ENCODE data around the gene ATXN1. TPM values are rescaled to one million over a fixed set of nuclear protein-coding genes. Genes with fewer than 3 reads are reported as not detected.

ATXN1 gene
- polyA plus RNA-seq, 6 donors from 2014 or later, result 0.14 to 1.2 (median 0.60) TPM; not detected in 1

DNA sequence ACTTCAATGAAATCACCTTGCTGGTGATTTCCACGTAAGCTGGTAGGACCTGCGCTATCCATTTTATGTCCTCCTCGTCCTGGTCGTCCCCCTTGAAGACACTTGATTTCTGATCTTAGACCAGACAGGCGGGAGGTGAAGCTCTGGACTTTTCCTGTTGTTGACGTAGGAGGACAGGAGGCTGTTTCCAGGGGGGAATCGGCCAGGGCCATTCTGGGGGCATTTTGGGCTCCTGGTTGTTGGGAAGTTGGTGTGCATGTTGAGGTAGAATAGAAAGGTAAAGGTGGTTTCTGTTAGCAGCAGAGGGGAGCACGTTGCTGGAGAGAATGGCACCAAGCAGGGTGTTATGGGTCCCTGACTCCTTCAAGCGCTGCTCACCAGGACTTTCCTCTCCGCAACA is 466.9 kb downstream of the ATXN1 start:
- no peak overlapping the region for H3K4me3 Mint-ChIP-seq
- H3K9me3 Mint-ChIP-seq, result no peaks in the 10 kb centered on the region
- no peaks in the 10 kb centered on the region for H3K36me3 Mint-ChIP-seq
- ATAC-seq (ENCODE audit: low read depth in 2 of 2) (no peak), DNase-seq (no peak)
- H3K4me1 Mint-ChIP-seq, result no peaks in the 10 kb centered on the region
- H3K27ac Mint-ChIP-seq, result no peak overlapping the region
- peaks cover 5 to 7% (median 5%) of the 10 kb centered on the region in 3 donors for H3K27me3 Mint-ChIP-seq

DNA sequence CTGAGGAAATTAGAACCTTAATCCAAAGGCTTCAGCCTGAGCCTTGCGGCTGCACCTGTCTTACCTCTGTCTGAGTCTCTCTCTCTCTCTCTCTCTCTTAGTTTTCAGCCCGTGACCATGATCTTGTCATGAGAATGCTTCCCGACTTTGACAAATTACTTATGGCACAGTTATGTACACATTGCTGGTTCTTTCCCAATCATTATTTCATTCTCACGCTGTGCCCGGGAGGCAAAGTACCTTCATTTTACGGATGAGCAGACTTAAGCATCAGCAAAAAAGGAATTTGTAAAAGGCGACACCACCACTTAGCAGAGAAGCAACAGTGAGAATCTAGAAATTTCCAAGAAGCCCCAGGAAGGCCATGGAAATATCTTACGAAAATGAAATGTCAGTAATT is 468.3 kb downstream of the ATXN1 start:
- DNase-seq (no peak), ATAC-seq (ENCODE audit: low read depth in 2 of 2) (no peak)
- Mint-ChIP-seq H3K4me1 (no peaks in the 10 kb centered on the region), H3K36me3 (no peaks in the 10 kb centered on the region), H3K9me3 (no peaks in the 10 kb centered on the region), H3K27me3 (peaks cover 5 to 7% (median 5%) of the 10 kb centered on the region in 3 donors), H3K4me3 (no peak overlapping the region), H3K27ac (no peak overlapping the region)

- Mint-ChIP-seq H3K4me3 (no peak overlapping the region), H3K27ac (no peak overlapping the region), H3K4me1 (no peaks in the 10 kb centered on the region), H3K9me3 (no peaks in the 10 kb centered on the region), H3K36me3 (no peaks in the 10 kb centered on the region), H3K27me3 (peaks cover 5 to 7% (median 5%) of the 10 kb centered on the region in 3 donors)
- ATAC-seq (ENCODE audit: low read depth in 2 of 2) (no peak), DNase-seq (no peak)
Measured at GRCh38 chr6:16292432-16292831, 468.8 kb downstream of the ATXN1 start.

GRCh38 chr6:16291739-16292138 is 469.5 kb downstream of the ATXN1 start:
- Mint-ChIP-seq H3K36me3 (no peaks in the 10 kb centered on the region), H3K4me3 (no peak overlapping the region), H3K4me1 (no peaks in the 10 kb centered on the region), H3K9me3 (no peaks in the 10 kb centered on the region), H3K27ac (no peak overlapping the region), H3K27me3 (peaks cover 5 to 7% (median 5%) of the 10 kb centered on the region in 3 donors)
- DNase-seq (no peak), ATAC-seq (ENCODE audit: low read depth in 2 of 2) (no peak)

GRCh38 chr6:16288163-16288562 is 473.1 kb downstream of the ATXN1 start:
- Mint-ChIP-seq H3K4me3 (no peak overlapping the region), H3K9me3 (no peaks in the 10 kb centered on the region), H3K36me3 (no peaks in the 10 kb centered on the region), H3K27me3 (peaks cover 0 to 14% (median 5%) of the 10 kb centered on the region in 3 donors), H3K27ac (no peak overlapping the region), H3K4me1 (no peaks in the 10 kb centered on the region)
- ATAC-seq (ENCODE audit: low read depth in 2 of 2), result no peak
- DNase-seq, result no peak

DNA sequence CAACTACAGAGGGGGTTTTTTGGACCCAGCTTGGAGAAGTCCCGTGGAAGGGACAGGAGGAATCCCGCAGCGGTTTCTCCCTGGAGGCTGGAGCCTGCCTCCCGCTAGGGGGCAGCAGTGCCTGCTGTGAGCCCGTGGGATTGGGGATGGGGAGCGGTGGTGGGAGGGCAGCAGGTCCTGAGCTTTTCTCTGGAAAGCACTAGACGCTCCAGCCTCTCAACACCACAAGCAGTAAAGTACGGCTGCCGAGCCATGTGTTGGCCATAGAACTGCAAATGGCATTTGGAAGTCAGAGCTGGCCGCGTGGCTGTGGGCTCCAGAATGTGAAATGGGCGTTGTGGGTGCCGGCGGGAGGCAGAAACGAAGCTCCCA is 475.1 kb downstream of the ATXN1 start:
- DNase-seq, result no peak
- Mint-ChIP-seq H3K36me3 (no peaks in the 10 kb centered on the region), H3K27ac (no peak overlapping the region), H3K27me3 (peaks cover 0 to 14% (median 5%) of the 10 kb centered on the region in 3 donors), H3K4me3 (no peak overlapping the region), H3K9me3 (no peaks in the 10 kb centered on the region), H3K4me1 (no peaks in the 10 kb centered on the region)
- ATAC-seq (ENCODE audit: low read depth in 2 of 2), result no peak

- Mint-ChIP-seq H3K4me1 (no peaks in the 10 kb centered on the region), H3K9me3 (no peaks in the 10 kb centered on the region), H3K4me3 (no peak overlapping the region), H3K36me3 (no peaks in the 10 kb centered on the region), H3K27me3 (peaks cover 0 to 13% (median 5%) of the 10 kb centered on the region in 3 donors), H3K27ac (peak overlapping the region in 1 of 6 donors; percentile 2)
- ATAC-seq (ENCODE audit: low read depth in 2 of 2) (no peak), DNase-seq (no peak)
Measured at GRCh38 chr6:16285467-16286150, 475.7 kb downstream of the ATXN1 start.

GRCh38 chr6:16284472-16284871 is 476.8 kb downstream of the ATXN1 start:
- no peak overlapping the region for H3K4me3 Mint-ChIP-seq
- peaks cover 0 to 9% (median 0%) of the 10 kb centered on the region in 3 donors for H3K27me3 Mint-ChIP-seq
- H3K9me3 Mint-ChIP-seq, result no peaks in the 10 kb centered on the region
- no peaks in the 10 kb centered on the region for H3K4me1 Mint-ChIP-seq
- no peaks in the 10 kb centered on the region for H3K36me3 Mint-ChIP-seq
- H3K27ac Mint-ChIP-seq, result peak overlapping the region in 1 of 6 donors; percentile 38
- DNase-seq, result no peak
- ATAC-seq (ENCODE audit: low read depth in 2 of 2), result no peak

DNA sequence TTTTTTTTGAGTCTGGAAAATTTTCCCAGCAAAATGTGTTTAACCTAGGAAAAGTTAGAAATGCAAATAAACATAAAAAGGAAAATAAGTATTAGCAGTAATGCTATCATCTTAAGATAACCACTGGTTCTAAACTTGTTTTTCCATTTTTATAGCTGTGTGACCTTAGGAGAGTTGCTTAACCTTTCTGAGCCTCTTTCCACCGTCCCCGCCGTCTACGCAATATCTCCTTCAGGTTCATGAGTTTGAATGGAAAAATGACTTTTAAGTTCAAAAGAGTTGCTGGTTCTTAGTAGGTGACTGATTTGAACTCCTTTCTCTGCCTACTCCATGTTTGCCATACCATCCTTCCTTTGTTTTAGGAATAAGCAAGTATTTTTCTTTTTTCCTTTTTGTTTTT is 478.9 kb downstream of the ATXN1 start:
- Mint-ChIP-seq H3K9me3 (no peaks in the 10 kb centered on the region), H3K4me3 (no peak overlapping the region), H3K4me1 (peaks cover 0 to 3% (median 0%) of the 10 kb centered on the region in 3 donors), H3K36me3 (no peaks in the 10 kb centered on the region), H3K27me3 (peaks cover 0 to 18% (median 0%) of the 10 kb centered on the region in 3 donors), H3K27ac (no peak overlapping the region)
- DNase-seq, result no peak
- ATAC-seq (ENCODE audit: low read depth in 2 of 2), result no peak

DNA sequence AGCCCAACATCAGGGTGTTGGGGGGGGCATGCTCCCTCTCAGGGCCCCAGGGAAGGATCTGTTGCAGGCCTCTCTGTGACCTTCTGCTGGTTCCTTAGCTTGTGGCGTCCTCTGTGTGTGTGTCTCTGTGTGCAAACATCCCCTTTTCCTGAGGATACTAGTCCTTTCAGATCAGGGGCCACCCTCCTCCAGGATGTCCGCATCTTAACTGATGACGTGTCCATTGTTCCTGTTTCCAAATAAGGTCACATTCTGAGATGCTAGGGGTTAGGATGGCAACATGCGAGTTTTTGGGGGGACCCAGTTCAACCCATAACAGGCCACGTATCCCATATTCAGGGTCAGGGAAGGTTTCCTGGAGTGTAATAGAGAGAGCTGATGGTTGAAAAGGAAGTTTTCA is 482.0 kb downstream of the ATXN1 start:
- DNase-seq, result no peak
- Mint-ChIP-seq H3K27me3 (peaks cover 0 to 12% (median 0%) of the 10 kb centered on the region in 3 donors), H3K27ac (no peak overlapping the region), H3K4me1 (peaks cover 0 to 3% (median 0%) of the 10 kb centered on the region in 3 donors), H3K36me3 (no peaks in the 10 kb centered on the region), H3K9me3 (peaks cover 0 to 4% (median 0%) of the 10 kb centered on the region in 7 donors), H3K4me3 (no peak overlapping the region)
- no peak for ATAC-seq (ENCODE audit: low read depth in 2 of 2)

- Mint-ChIP-seq H3K9me3 (peaks cover 0 to 4% (median 0%) of the 10 kb centered on the region in 7 donors), H3K4me1 (peaks cover 0 to 3% (median 0%) of the 10 kb centered on the region in 3 donors), H3K27ac (no peak overlapping the region), H3K36me3 (no peaks in the 10 kb centered on the region), H3K27me3 (peaks cover 0 to 12% (median 0%) of the 10 kb centered on the region in 3 donors), H3K4me3 (no peak overlapping the region)
- DNase-seq (no peak), ATAC-seq (ENCODE audit: low read depth in 2 of 2) (no peak)
Measured at GRCh38 chr6:16278750-16279149, 482.5 kb downstream of the ATXN1 start.

DNA sequence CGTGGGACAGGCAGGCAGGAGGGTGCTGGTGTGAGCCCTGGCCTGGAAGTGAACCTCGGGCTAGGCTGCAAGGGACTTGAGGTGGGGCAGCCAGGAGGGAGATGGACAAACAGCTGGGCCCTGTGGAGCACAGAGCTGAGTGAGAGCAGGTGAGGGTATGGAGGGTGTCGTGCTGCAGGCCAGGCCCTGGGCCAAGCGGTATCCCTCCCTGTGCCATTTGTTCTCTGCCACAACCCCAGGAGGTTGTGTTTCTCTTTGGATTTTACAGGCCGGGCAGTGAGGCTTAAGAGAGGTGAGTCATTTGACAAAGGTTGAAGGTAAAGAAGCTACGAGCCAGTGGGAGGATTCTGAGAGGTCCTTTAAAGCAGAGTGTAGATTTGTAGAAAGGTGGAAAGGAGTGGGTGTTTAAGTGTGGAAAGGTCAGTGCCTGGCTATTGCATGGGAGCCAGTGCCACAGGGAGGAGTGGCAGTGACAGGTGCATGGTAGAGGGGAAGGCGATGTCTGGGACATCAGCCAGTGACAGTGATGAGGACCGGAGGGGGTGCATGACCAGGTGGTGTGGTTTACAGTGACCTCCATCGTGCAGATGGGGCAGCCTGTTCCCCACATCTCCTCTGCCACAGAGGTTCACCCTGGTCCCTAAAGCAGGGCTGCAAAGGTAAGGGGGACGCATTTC is 483.1 kb downstream of the ATXN1 start:
- Mint-ChIP-seq H3K4me3 (no peak overlapping the region), H3K27ac (peak overlapping the region in 1 of 6 donors; percentile 85), H3K9me3 (peaks cover 0 to 4% (median 0%) of the 10 kb centered on the region in 7 donors), H3K4me1 (peaks cover 0 to 3% (median 0%) of the 10 kb centered on the region in 3 donors), H3K27me3 (peaks cover 0 to 12% (median 0%) of the 10 kb centered on the region in 3 donors), H3K36me3 (no peaks in the 10 kb centered on the region)
- no peak for ATAC-seq (ENCODE audit: low read depth in 2 of 2)
- DNase-seq, result no peak

DNA sequence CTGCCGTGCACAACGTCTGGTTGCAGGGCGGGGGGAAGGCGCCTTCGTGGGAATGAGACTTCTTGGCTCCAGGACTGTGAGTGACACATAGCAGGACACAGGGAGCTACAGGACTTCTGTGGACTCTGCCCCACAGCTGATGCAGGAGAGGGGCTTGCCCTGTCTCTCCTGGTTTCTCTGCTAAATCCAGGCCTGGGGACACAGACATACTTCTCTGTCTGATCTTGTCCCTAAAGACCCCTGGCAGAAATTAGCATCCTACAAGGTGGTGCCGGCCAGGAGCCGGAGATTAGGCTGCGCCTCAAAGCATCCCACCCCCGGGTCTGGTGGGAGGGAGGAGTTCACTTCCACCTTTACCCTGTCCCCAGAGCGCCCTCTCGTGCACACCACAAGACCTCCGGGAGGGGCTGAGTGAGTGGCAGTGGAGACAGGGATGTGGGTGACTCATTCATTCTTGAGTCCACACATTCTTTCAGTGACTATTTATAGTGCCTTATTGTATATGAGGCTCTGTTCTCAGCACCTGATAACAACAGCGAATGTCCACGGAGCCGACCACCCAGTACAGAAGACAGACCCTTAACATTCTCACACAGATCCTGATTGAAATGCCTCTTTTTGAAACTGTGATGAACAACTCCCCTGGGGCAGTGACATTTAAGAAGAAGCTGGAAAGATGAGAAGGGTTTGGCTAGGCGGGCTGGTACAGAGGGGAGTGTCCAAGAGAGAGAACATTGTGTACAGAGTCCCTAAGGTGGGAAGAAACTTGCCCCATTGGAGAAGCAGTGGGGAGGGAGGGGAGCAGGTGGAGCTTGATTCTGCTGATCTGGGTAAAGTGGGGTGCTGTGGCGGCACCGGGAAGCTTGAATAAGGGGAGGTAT is 483.9 kb downstream of the ATXN1 start:
- Mint-ChIP-seq H3K9me3 (peaks cover 0 to 4% (median 0%) of the 10 kb centered on the region in 7 donors), H3K36me3 (no peaks in the 10 kb centered on the region), H3K27me3 (peaks cover 0 to 12% (median 0%) of the 10 kb centered on the region in 3 donors), H3K27ac (peak overlapping the region in 1 of 6 donors; percentile 43), H3K4me1 (peaks cover 0 to 3% (median 0%) of the 10 kb centered on the region in 3 donors), H3K4me3 (no peak overlapping the region)
- DNase-seq, result no peak
- ATAC-seq (ENCODE audit: low read depth in 2 of 2), result no peak

Data from naive B cell (primary cell).